ENCODE data around the gene FH. TPM values are rescaled to one million over a fixed set of nuclear protein-coding genes. Genes with fewer than 3 reads are reported as not detected.

FH gene
- total RNA-seq, 1 experiment from 2014 or later: 73.6 TPM

GRCh38 chr1:241548008-241548407 lies 28.5 kb upstream of the FH start:
- H3K4me3 ChIP-seq (ENCODE audit: low read depth, low read length, poor library complexity, severe bottlenecking): no peak overlapping the region
- H3K36me3 ChIP-seq (ENCODE audit: insufficient read depth, low read length, poor library complexity, severe bottlenecking): no peaks in the 10 kb centered on the region
- no peak overlapping the region for H3K27ac ChIP-seq (ENCODE audit: low read depth, low read length, poor library complexity, severe bottlenecking)
- no peak for DNase-seq (ENCODE audit: low spot score)
- no TSS peak for BruUV-seq (replicated peaks)
- H3K4me1 ChIP-seq (ENCODE audit: insufficient read depth, low read length, poor library complexity, severe bottlenecking): no peaks in the 10 kb centered on the region
- intact Hi-C loops (cut with micrococcal nuclease; ENCODE audit: unreplicated experiment): no loop called here
- no peaks in the 10 kb centered on the region for H3K27me3 ChIP-seq (replicated peaks; ENCODE audit: insufficient read depth, low read depth, low read length, poor library complexity)
- TF ChIP-seq CTCF (conservative IDR thresholded peaks at IDR 0.05; ENCODE audit: low read depth, low read length): no peak
- TF ChIP-seq EZH2 (IDR thresholded peaks at IDR 0.05; ENCODE audit: borderline replicate concordance, low read depth, low read length, poor library complexity, severe bottlenecking): no peak
- POLR2A ChIA-PET (ENCODE audit: low non-redundant PET): no interaction called here
- CTCF ChIA-PET: no interaction called here
- no peaks in the 10 kb centered on the region for H3K9me3 ChIP-seq (ENCODE audit: low read depth, low read length, poor library complexity, severe bottlenecking)

GRCh38 chr1:241542199-241542907 lies 22.8 kb upstream of the FH start:
- POLR2A ChIA-PET (ENCODE audit: low non-redundant PET): no interaction called here
- Histone ChIP-seq H3K36me3 (ENCODE audit: insufficient read depth, low read length, poor library complexity, severe bottlenecking) (no peaks in the 10 kb centered on the region), H3K27ac (ENCODE audit: low read depth, low read length, poor library complexity, severe bottlenecking) (no peak overlapping the region), H3K4me1 (ENCODE audit: insufficient read depth, low read length, poor library complexity, severe bottlenecking) (peaks cover 4% of the 10 kb centered on the region), H3K27me3 (replicated peaks; ENCODE audit: insufficient read depth, low read depth, low read length, poor library complexity) (no peaks in the 10 kb centered on the region), H3K4me3 (ENCODE audit: low read depth, low read length, poor library complexity, severe bottlenecking) (no peak overlapping the region), H3K9me3 (ENCODE audit: low read depth, low read length, poor library complexity, severe bottlenecking) (no peaks in the 10 kb centered on the region)
- BruUV-seq (replicated peaks): no TSS peak
- TF ChIP-seq EZH2 (IDR thresholded peaks at IDR 0.05; ENCODE audit: borderline replicate concordance, low read depth, low read length, poor library complexity, severe bottlenecking) (no peak), CTCF (conservative IDR thresholded peaks at IDR 0.05; ENCODE audit: low read depth, low read length) (no peak)
- CTCF ChIA-PET: no interaction called here
- intact Hi-C loops (cut with micrococcal nuclease; ENCODE audit: unreplicated experiment): no loop called here
- no peak for DNase-seq (ENCODE audit: low spot score)

GRCh38 chr1:241536969-241537368 lies 17.4 kb upstream of the FH start:
- no TSS peak for BruUV-seq (replicated peaks)
- no peak for TF ChIP-seq EZH2 (IDR thresholded peaks at IDR 0.05; ENCODE audit: borderline replicate concordance, low read depth, low read length, poor library complexity, severe bottlenecking)
- TF ChIP-seq CTCF (conservative IDR thresholded peaks at IDR 0.05; ENCODE audit: low read depth, low read length): no peak
- intact Hi-C loops (cut with micrococcal nuclease; ENCODE audit: unreplicated experiment): loop anchor here (10.0 kb wide), 1 partner anchor 448 kb away; no protein-coding TSS in a partner anchor
- H3K36me3 ChIP-seq (ENCODE audit: insufficient read depth, low read length, poor library complexity, severe bottlenecking): no peaks in the 10 kb centered on the region
- CTCF ChIA-PET: no interaction called here
- H3K9me3 ChIP-seq (ENCODE audit: low read depth, low read length, poor library complexity, severe bottlenecking): no peaks in the 10 kb centered on the region
- no peak overlapping the region for H3K4me3 ChIP-seq (ENCODE audit: low read depth, low read length, poor library complexity, severe bottlenecking)
- no peak for DNase-seq (ENCODE audit: low spot score)
- peaks cover 3% of the 10 kb centered on the region for H3K4me1 ChIP-seq (ENCODE audit: insufficient read depth, low read length, poor library complexity, severe bottlenecking)
- H3K27me3 ChIP-seq (replicated peaks; ENCODE audit: insufficient read depth, low read depth, low read length, poor library complexity): no peaks in the 10 kb centered on the region
- no peak overlapping the region for H3K27ac ChIP-seq (ENCODE audit: low read depth, low read length, poor library complexity, severe bottlenecking)
- POLR2A ChIA-PET (ENCODE audit: low non-redundant PET): no interaction called here

Measured in A673 (cell line).